Ovary (tissue), 3 donors: Measurements from ENCODE around the gene GFI1B.

ENCODE experiments used
- EP300 ChIP-seq: sonication (generic); formaldehyde crosslinking; IDR thresholded peaks from one replicate; pipeline ENCODE4 v1.6.1; 2017; ENCODE audit warnings: antibody characterized with exemption
- POLR2A ChIP-seq: fragments of 450-650 bp; IDR thresholded peaks from one replicate; pipeline ENCODE4 v1.6.1; 2017; ENCODE audit warnings: antibody characterized with exemption, mild to moderate bottlenecking, moderate library complexity
- TF ChIP-seq, protein P1 (sequence below), 3 donors: fragments of 450-650 bp in 2 of 3; fragments of 200-600 bp in 1 of 3; IDR thresholded peaks; one replicate each; pipeline versions ENCODE4 v1.5.1 to v1.8.0; 2016 to 2022; ENCODE audit warnings: antibody characterized with exemption in 3 of 3, mild to moderate bottlenecking in 1 of 3
- donor health status: DM: no; HTN: no; CAD: no.

DNA sequence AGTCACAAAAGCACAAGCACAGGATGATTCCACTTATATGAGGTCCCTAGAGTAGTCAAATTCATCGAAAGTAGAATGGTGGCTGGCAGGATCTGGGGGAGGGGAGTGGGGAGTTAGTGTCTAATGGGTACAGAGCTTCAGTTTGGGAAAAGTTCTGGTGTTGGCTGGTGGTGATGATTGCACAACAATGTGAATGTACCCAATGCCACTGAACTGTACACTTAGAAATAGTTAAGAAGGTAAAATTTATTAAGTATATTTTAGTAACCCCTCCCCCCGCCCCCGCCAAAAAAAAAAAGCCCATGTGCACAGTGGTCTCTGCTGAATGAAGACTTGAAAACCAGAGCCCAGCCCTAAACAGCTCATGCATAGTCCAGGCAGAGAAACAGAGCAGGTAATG lies 27.5 kb downstream of the GFI1B start:
- TF ChIP-seq, protein P1, sequence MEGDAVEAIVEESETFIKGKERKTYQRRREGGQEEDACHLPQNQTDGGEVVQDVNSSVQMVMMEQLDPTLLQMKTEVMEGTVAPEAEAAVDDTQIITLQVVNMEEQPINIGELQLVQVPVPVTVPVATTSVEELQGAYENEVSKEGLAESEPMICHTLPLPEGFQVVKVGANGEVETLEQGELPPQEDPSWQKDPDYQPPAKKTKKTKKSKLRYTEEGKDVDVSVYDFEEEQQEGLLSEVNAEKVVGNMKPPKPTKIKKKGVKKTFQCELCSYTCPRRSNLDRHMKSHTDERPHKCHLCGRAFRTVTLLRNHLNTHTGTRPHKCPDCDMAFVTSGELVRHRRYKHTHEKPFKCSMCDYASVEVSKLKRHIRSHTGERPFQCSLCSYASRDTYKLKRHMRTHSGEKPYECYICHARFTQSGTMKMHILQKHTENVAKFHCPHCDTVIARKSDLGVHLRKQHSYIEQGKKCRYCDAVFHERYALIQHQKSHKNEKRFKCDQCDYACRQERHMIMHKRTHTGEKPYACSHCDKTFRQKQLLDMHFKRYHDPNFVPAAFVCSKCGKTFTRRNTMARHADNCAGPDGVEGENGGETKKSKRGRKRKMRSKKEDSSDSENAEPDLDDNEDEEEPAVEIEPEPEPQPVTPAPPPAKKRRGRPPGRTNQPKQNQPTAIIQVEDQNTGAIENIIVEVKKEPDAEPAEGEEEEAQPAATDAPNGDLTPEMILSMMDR (IDR thresholded peaks at IDR 0.05): no peak
- TF ChIP-seq POLR2A (no peak), EP300 (no peak)
